DND-41 (cell line): Measurements from ENCODE around the gene ZNF619.
"Not testable (repeated sequence)": the region's sequence is repeated elsewhere in the genome, so short reads cannot be mapped to it uniquely, and the experiment has no call there.

Source experiments
- CTCF ChIP-seq: IDR thresholded peaks from 2 replicates; pipeline ENCODE4 v1.5.1; 2012; ENCODE audit warnings: borderline replicate concordance, low read length, moderate library complexity, mild to moderate bottlenecking; ENCODE audit not compliant: poor library complexity, severe bottlenecking; ENCODE audit errors: extremely low read depth
- EZH2 ChIP-seq: IDR thresholded peaks from 3 replicates; pipeline ENCODE4 v1.6.1; 2012; ENCODE audit warnings: borderline replicate concordance, low read depth, mild to moderate bottlenecking, moderate library complexity, low read length, inconsistent platforms; ENCODE audit not compliant: severe bottlenecking

DNA sequence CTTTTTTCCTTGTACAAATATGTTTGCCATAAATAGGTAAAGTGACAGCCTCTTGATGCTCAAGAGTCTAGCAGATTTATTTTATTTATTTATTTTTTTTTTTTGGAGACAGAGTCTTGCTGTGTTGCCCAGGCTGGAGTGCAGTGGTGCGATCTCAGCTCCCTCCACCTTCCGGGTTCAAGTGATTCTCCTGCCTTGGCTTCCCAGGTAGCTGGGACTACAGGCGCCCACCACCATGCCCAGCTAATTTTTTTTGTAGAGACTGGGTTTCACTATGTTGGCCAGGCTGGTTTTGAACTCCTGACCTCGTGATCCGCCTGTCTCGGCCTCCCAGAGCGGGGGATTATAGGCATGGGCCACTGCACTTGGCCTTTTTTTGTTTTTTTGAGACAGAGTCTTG is 14.1 kb upstream of the ZNF619 start:
- TF ChIP-seq CTCF, EZH2: not testable (repeated sequence)
